ENCODE results near the gene PC.

The PC gene

GRCh38 chr11:66863428-66864125, 94.6 kb downstream of the PC start:
- DNase-seq = no peak

GRCh38 chr11:66862559-66863037, 95.6 kb downstream of the PC start:
- no peak for DNase-seq

- DNase-seq = no peak
Observed at GRCh38 chr11:66861774-66862558, 96.2 kb downstream of the PC start.

- no peak for DNase-seq
Observed at GRCh38 chr11:66861038-66861773, 97.0 kb downstream of the PC start.

- DNase-seq = no peak
Observed at GRCh38 chr11:66860449-66860831, 97.7 kb downstream of the PC start.

GRCh38 chr11:66859686-66860448, 98.3 kb downstream of the PC start:
- DNase-seq = no peak

GRCh38 chr11:66858939-66859685, 99.1 kb downstream of the PC start:
- no peak for DNase-seq

GRCh38 chr11:66858186-66858938, 99.8 kb downstream of the PC start:
- DNase-seq = no peak

- DNase-seq = no peak
Observed at GRCh38 chr11:66857927-66858185, 100.3 kb downstream of the PC start.

- DNase-seq = no peak
Observed at GRCh38 chr11:66857234-66857926, 100.8 kb downstream of the PC start.

GRCh38 chr11:66856496-66857233, 101.5 kb downstream of the PC start, which contains the start of gene LRFN4:
TSS of gene LRFN4 (plus strand) at chr11:66857064. CDS start at chr11:66857745, 681 bp downstream.
- peak; percentile 46 for DNase-seq

- DNase-seq = peak; percentile 87
Observed at GRCh38 chr11:66855574-66856495, 102.3 kb downstream of the PC start.

GRCh38 chr11:66854729-66855211, 103.4 kb downstream of the PC start:
- DNase-seq = no peak

GRCh38 chr11:66854231-66854661, 103.9 kb downstream of the PC start:
- DNase-seq = no peak

- DNase-seq = no peak
Observed at GRCh38 chr11:66853242-66854229, 104.6 kb downstream of the PC start.

GRCh38 chr11:66852466-66853241, 105.5 kb downstream of the PC start:
- DNase-seq = no peak

Measured in HCEC 1CT (cell line).